Astrocyte (in vitro differentiated cells and primary cell): ENCODE measurements around the gene NOS1AP.

Experiments used
- CTCF ChIP-seq: IDR thresholded peaks from 2 replicates; pipeline ENCODE4 v1.5.1; 2011; ENCODE audit warnings: low read depth, mild to moderate bottlenecking, inconsistent platforms, low read length, moderate library complexity; ENCODE audit not compliant: insufficient read depth
- EZH2 ChIP-seq: IDR thresholded peaks from 2 replicates; pipeline ENCODE4 v1.6.1; 2012; ENCODE audit warnings: mild to moderate bottlenecking, low read length, inconsistent platforms; ENCODE audit not compliant: insufficient read depth

GRCh38 chr1:162230096-162230495 is 160.6 kb downstream of the NOS1AP start:
- TF ChIP-seq CTCF: no peak
- TF ChIP-seq EZH2: no peak
